GM23248 (cell line): ENCODE data around the gene PLA2G12B. TPM values are rescaled to one million over a fixed set of nuclear protein-coding genes. Genes with fewer than 3 reads are reported as not detected.

ENCODE experiments used
- DNase-seq: peaks from one replicate; pipeline ENCODE4 v3.0.0-alpha.2; 2015
- H2AFZ ChIP-seq: fragments of 200-600 bp; sonication (generic); 2 replicates; pipeline ENCODE4 v1.6.1; 2016; ENCODE audit warnings: antibody characterized with exemption
- H3F3A ChIP-seq: fragments of 200-600 bp; sonication (generic); 2 replicates; pipeline ENCODE4 v1.6.1; 2016; ENCODE audit warnings: mild to moderate bottlenecking, antibody characterized with exemption, mixed run types; ENCODE audit not compliant: insufficient read depth
- H3K27ac ChIP-seq: fragments of 200-600 bp; sonication (generic); 2 replicates; pipeline ENCODE4 v1.5.1; 2016; ENCODE audit warnings: mild to moderate bottlenecking
- H3K27me3 ChIP-seq: fragments of 200-600 bp; sonication (generic); replicated peaks from 2 replicates; pipeline ENCODE4 v1.6.1; 2016; ENCODE audit warnings: mild to moderate bottlenecking; ENCODE audit not compliant: insufficient read depth
- H3K36me3 ChIP-seq: fragments of 200-600 bp; sonication (generic); 2 replicates; pipeline ENCODE4 v1.6.1; 2016; ENCODE audit warnings: low read depth, mild to moderate bottlenecking
- H3K4me1 ChIP-seq: fragments of 200-600 bp; sonication (generic); 2 replicates; pipeline ENCODE4 v1.6.1; 2016; ENCODE audit warnings: mild to moderate bottlenecking; ENCODE audit not compliant: insufficient read depth
- H3K4me2 ChIP-seq: fragments of 200-600 bp; sonication (generic); one replicate; pipeline ENCODE4 v1.6.1; 2016; ENCODE audit warnings: mild to moderate bottlenecking; ENCODE audit not compliant: unreplicated experiment
- H3K4me3 ChIP-seq: fragments of 200-600 bp; sonication (generic); 2 replicates; pipeline ENCODE4 v1.5.1; 2016; ENCODE audit warnings: mild to moderate bottlenecking
- H3K79me2 ChIP-seq: fragments of 200-600 bp; sonication (generic); 2 replicates; pipeline ENCODE4 v1.6.1; 2016; ENCODE audit warnings: mild to moderate bottlenecking; ENCODE audit not compliant: insufficient read depth
- H3K9ac ChIP-seq: fragments of 200-600 bp; sonication (generic); 2 replicates; pipeline ENCODE4 v1.6.1; 2016; ENCODE audit warnings: mild to moderate bottlenecking
- H3K9me2 ChIP-seq: fragments of 200-600 bp; sonication (generic); 2 replicates; pipeline ENCODE4 v1.6.1; 2016; ENCODE audit warnings: mixed run types, mild to moderate bottlenecking, moderate library complexity; ENCODE audit not compliant: insufficient read depth
- H3K9me3 ChIP-seq: fragments of 200-600 bp; sonication (generic); one replicate; pipeline ENCODE4 v1.6.1; 2017; ENCODE audit warnings: low read depth
- H4K20me1 ChIP-seq: fragments of 200-600 bp; sonication (generic); 2 replicates; pipeline ENCODE4 v1.6.0; 2016; ENCODE audit not compliant: insufficient read depth
- EZH2 ChIP-seq: fragments of 200-600 bp; sonication (generic); IDR thresholded peaks from 2 replicates; pipeline ENCODE4 v1.6.1; 2018; ENCODE audit warnings: antibody characterized with exemption, mild to moderate bottlenecking; ENCODE audit not compliant: insufficient read depth, poor library complexity, severe bottlenecking
- EZH2phosphoT487 ChIP-seq: fragments of 200-600 bp; sonication (generic); IDR thresholded peaks from 2 replicates; pipeline ENCODE4 v1.6.1; 2018; ENCODE audit warnings: antibody characterized with exemption, moderate library complexity, mild to moderate bottlenecking, low read depth; ENCODE audit not compliant: insufficient read depth
- WGBS, 2 experiments: methylation state at CpG; one replicate each; pipeline ENCODE4 v1.1.6; 2015 to 2017; ENCODE audit warnings: low lambda C conversion rate in 2 of 2, low coverage in 1 of 2; ENCODE audit errors: missing lambda C conversion rate in 2 of 2; 5-methylcytosine and 5-hydroxymethylcytosine counted together
- in situ Hi-C: fragments of 300-500 bp; cut with MboI; formaldehyde crosslinking; loops from 2 replicates; pipeline ENCODE4 v1.15.0; 2020
- polyA plus RNA-seq: library from polyadenylated mRNA; unstranded; fragments of >200 nt; fragmentation: Nextera tagmentation; extraction: Ambion mirVana; gene quantifications from 2 replicates; pipeline ENCODE4 v1.2.1, GENCODE V29; 2016
- total RNA-seq: library from RNA; depleted of rRNA; stranded (reverse); fragments of >200 nt; shearing (Covaris generic); gene quantifications from 2 replicates; pipeline ENCODE4 v1.2.3, GENCODE V29; 2014

Gene PLA2G12B
- total and polyA plus RNA-seq, 2 experiments from 2014 or later: not detected

DNA sequence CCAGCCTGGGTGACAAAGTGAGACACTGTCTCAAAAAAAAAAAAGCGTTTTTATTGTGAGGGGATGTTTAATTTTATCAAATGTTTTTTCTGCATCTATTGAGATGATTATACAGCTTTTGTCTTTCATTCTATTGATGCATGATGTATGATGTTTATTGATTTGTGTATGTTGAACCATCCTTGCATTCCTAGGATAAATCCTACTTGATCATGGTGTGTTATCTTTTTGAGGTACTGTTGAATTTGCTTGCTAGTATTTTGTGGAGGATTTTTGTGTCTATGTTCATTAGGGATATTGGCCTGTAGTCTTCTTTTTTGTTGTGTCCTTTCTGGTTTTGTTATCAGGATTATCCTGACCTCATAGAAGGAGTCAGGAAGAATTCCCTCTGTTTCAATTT is 22.3 kb upstream of the PLA2G12B start:
- Histone ChIP-seq H3K36me3 (no peaks in the 10 kb centered on the region), H3K79me2 (no peaks in the 10 kb centered on the region), H2AFZ (no peak overlapping the region), H3K27ac (no peak overlapping the region), H3K9me2 (no peaks in the 10 kb centered on the region), H4K20me1 (no peaks in the 10 kb centered on the region), H3K4me2 (no peak overlapping the region), H3K4me3 (no peak overlapping the region), H3K4me1 (no peaks in the 10 kb centered on the region), H3F3A (no peaks in the 10 kb centered on the region), H3K27me3 (no peaks in the 10 kb centered on the region), H3K9ac (no peak overlapping the region), H3K9me3 (peaks cover 12% of the 10 kb centered on the region)
- WGBS, 2 experiments: 72 to 76% methylated on average over 1 of the region's 1 CpG
- DNase-seq: no peak
- in situ Hi-C loops: no loop called here
- TF ChIP-seq EZH2phosphoT487: no peak
- no peak for TF ChIP-seq EZH2

DNA sequence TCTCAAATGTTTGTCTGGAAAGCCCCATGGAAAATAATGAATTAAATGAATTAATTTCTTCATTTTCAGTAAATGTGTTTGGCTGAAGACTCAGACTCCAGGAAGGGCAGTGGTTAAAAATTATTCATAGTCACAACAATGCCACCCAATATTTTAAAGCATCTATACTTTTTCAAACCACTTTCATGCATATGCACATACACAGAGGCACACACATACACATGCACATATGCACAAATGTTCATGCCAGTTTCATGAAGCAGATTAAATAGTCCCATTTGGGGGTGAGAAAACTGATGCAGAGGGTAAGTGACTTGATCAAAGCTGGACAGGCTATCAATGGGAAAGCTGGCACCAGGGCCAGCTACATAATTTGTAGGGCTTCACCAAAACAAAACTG is 1.4 kb upstream of the PLA2G12B start:
- H3F3A ChIP-seq: no peaks in the 10 kb centered on the region
- no peak overlapping the region for H3K27ac ChIP-seq
- no peak overlapping the region for H3K4me3 ChIP-seq
- in situ Hi-C loops: no loop called here
- H3K36me3 ChIP-seq: no peaks in the 10 kb centered on the region
- H3K9ac ChIP-seq: no peak overlapping the region
- no peaks in the 10 kb centered on the region for H3K9me3 ChIP-seq
- no peaks in the 10 kb centered on the region for H3K79me2 ChIP-seq
- no peak overlapping the region for H3K4me2 ChIP-seq
- no peaks in the 10 kb centered on the region for H4K20me1 ChIP-seq
- H3K4me1 ChIP-seq: no peaks in the 10 kb centered on the region
- peaks cover 13% of the 10 kb centered on the region; the same call in 1 of the 2 replicates for H3K27me3 ChIP-seq
- no peak for DNase-seq
- no peak overlapping the region for H2AFZ ChIP-seq
- TF ChIP-seq EZH2phosphoT487: no peak
- no peak for TF ChIP-seq EZH2
- H3K9me2 ChIP-seq: no peaks in the 10 kb centered on the region

DNA sequence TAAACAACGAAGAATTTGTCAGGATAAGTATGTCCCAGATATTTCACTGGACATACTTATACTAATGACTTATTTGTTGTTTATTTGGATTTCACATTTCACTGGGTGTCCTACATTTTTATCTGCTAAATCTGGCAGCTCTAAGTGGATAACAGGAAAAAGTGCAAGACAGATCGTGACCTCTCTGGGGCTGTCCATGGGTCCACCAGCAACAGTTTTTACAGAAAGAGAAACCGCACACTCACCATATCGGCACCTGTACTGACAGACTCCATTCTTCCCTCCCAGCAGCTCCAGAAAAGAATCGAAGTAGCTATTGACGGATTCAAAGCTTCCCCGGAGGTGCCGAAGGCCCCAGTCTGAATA is 393 bp downstream of the PLA2G12B start:
- no peaks in the 10 kb centered on the region for H3K36me3 ChIP-seq
- H3K79me2 ChIP-seq: no peaks in the 10 kb centered on the region
- H3K4me2 ChIP-seq: no peak overlapping the region
- H3K9me2 ChIP-seq: no peaks in the 10 kb centered on the region
- H2AFZ ChIP-seq: no peak overlapping the region
- in situ Hi-C loops: no loop called here
- WGBS, 2 experiments: 63 to 75% methylated on average over 8 of the region's 8 CpGs
- H3K4me3 ChIP-seq: no peak overlapping the region
- H3K27me3 ChIP-seq: peaks cover 13% of the 10 kb centered on the region
- TF ChIP-seq EZH2phosphoT487 (no peak), EZH2 (no peak)
- no peaks in the 10 kb centered on the region for H3F3A ChIP-seq
- H3K9me3 ChIP-seq: no peaks in the 10 kb centered on the region
- H3K9ac ChIP-seq: no peak overlapping the region
- no peaks in the 10 kb centered on the region for H3K4me1 ChIP-seq
- no peaks in the 10 kb centered on the region for H4K20me1 ChIP-seq
- H3K27ac ChIP-seq: no peak overlapping the region
- DNase-seq: no peak

DNA sequence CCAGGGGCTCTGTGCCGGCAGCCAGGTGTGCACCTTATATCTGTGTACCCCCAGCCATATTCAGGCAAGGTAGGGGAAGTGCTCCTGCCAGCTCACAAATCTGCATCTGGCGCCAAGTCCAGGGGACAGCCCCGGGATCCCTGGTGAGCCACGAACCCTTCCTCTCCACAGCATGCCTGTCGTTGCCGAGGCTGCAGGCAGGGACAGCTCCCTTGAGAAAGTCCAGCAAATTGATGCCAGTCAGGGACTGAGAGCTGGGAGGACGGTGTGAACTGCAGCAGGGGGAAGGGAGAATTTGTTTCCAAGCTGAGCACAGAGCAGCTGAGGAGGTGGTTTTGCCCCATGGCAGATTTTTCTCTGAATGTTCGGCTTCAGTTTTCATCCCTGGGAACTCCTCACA is 919 bp downstream of the PLA2G12B start:
- in situ Hi-C loops: no loop called here

DNA sequence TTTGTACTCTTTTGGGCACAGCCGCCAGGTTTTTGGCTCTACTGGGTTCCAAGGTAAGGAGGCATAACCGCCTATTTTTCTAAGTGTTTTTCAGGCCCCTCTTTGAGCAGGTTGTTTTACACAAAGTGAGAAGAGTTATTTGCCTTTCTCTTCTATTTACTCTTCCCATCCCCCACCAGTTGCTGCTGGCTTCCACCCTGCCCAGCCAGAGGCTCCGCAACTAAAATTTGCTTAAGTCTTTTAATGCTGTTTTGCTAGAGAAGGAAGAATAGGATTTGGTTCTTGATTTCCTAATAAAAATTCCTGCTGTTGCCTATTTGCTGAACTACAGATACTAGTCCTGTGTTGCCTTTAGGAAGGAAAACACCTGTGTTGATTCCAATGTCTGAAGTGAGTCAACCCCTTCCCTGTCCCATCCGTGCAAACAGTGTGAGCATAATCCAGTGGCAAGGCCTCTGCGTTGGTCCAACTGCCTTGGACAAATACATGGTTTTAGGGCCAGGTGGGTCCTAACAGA is 1.9 kb downstream of the PLA2G12B start:
- no peaks in the 10 kb centered on the region for H4K20me1 ChIP-seq
- no peak for DNase-seq
- in situ Hi-C loops: no loop called here
- no peaks in the 10 kb centered on the region for H3K36me3 ChIP-seq
- TF ChIP-seq EZH2phosphoT487: no peak
- no peak for TF ChIP-seq EZH2
- no peaks in the 10 kb centered on the region for H3K9me2 ChIP-seq
- peaks cover 17% of the 10 kb centered on the region for H3K27me3 ChIP-seq
- no peak overlapping the region for H3K4me3 ChIP-seq
- H3K79me2 ChIP-seq: no peaks in the 10 kb centered on the region
- no peaks in the 10 kb centered on the region for H3K4me1 ChIP-seq
- H3K4me2 ChIP-seq: no peak overlapping the region
- no peak overlapping the region for H2AFZ ChIP-seq
- H3K27ac ChIP-seq: no peak overlapping the region
- WGBS, 2 experiments: 47 to 56% methylated on average over 5 of the region's 5 CpGs
- H3K9me3 ChIP-seq: no peaks in the 10 kb centered on the region
- H3F3A ChIP-seq: no peaks in the 10 kb centered on the region
- H3K9ac ChIP-seq: no peak overlapping the region

More for the DNA sequence above, 919 bp downstream of the PLA2G12B start:
- Histone ChIP-seq H3K27ac (no peak overlapping the region), H3K4me1 (no peaks in the 10 kb centered on the region), H3K9me3 (no peaks in the 10 kb centered on the region), H3K4me3 (no peak overlapping the region), H3F3A (no peaks in the 10 kb centered on the region), H3K27me3 (peaks cover 17% of the 10 kb centered on the region), H3K79me2 (no peaks in the 10 kb centered on the region), H3K4me2 (no peak overlapping the region), H3K36me3 (no peaks in the 10 kb centered on the region), H2AFZ (no peak overlapping the region), H4K20me1 (no peaks in the 10 kb centered on the region), H3K9ac (no peak overlapping the region), H3K9me2 (no peaks in the 10 kb centered on the region)
- 29 to 35% methylated on average over 8 of the region's 8 CpGs for WGBS, 2 experiments
- TF ChIP-seq EZH2 (no peak), EZH2phosphoT487 (no peak)
- no peak for DNase-seq
